OCI-M2 (cell line): ENCODE measurements around the gene CD209.
"Not testable (repeated sequence)": the region's sequence is repeated elsewhere in the genome, so short reads cannot be mapped to it uniquely, and the experiment has no call there.

ENCODE experiments used
- DNase-seq: peaks from one replicate; lab custom pipeline; 2025; ENCODE audit not compliant: unreplicated experiment; lab: John Stamatoyannopoulos, UW

CD209 gene, protein sequence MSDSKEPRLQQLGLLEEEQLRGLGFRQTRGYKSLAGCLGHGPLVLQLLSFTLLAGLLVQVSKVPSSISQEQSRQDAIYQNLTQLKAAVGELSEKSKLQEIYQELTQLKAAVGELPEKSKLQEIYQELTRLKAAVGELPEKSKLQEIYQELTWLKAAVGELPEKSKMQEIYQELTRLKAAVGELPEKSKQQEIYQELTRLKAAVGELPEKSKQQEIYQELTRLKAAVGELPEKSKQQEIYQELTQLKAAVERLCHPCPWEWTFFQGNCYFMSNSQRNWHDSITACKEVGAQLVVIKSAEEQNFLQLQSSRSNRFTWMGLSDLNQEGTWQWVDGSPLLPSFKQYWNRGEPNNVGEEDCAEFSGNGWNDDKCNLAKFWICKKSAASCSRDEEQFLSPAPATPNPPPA

DNA sequence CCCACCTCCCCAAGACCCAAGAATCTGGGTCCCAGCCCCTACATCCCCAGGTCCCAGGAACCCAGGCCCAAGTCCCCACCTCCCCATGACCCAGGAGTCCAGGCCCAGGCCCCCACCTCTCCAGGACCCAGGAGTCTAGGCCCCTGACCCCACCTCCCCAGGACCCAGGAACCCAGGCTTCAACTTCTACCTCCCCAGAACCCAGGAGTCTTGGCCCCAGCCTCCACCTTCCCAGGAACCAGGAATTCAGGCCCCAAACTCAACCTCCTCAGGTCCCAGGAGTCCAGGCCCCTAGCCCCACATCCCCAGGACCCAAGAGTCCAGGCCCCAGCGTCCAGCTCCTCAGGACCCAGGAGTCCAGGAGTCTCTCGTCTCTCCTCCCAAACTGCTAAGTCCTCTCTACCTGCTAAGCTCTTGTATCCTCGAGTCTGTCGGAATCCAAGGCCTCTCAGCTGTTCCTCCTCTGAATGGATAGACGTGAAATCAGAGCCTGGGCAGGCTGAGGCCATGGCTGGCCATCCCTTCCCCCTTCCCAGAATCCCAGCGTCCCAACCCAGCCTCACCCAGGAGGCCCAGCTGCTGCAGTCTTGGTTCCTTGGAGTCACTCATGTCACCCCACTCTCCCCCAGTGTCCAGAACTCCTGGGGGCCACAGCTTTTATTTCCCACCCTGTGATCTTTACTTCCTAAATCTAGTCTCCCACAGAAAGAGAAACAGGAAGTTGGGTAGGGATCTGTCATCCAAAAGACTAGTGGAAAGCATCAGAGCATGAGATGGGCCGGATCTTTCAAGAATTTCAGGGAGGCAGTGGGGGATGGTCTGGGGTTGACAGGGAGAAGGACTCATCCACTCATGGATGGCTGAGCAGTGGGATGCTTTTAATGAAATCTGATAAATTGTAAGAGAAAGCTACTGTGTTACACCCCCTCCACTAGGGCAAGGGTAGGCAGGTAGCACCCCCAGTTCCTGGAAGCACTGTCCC lies at the start of gene CD209:
Gene CD209, minus strand, starts transcription at position 632 of the 982 bp plus-strand sequence. Its CDS starts 23 bp downstream, at position 609.
- no peak for DNase-seq

DNA sequence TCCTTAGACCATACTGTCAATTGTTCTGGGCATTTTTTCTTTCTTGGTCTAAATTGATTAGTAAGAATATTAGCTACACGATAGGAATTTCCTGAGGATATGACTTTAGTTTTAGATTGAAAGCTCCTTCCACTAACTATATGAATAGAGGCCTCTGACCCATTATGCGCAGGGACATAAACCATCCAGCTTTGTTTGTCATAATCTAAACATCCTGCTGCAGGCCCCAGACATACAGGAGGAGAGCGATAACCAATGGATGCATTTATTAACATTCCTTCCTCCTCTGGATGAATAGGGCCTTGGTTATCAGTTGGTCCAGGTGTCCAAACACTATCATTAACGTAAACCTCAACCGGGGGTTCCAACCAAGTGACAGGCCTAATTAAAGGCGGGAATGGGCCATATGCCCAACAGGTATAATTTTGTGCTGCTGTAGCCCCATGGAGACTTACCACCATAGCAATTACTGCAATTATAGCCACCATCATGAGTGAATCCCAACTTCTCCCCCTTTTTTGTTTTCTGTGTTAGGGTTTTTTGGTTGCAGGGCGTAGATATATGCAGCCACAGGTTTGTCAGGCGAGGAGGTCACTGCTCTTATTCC lies 48.3 kb upstream of the CD209 start:
- DNase-seq: no peak

- no peak for DNase-seq
Observed at GRCh38 chr19:7793493-7793892, 46.2 kb upstream of the CD209 start.

- not testable (repeated sequence) for DNase-seq
Observed at GRCh38 chr19:7792701-7793100, 45.4 kb upstream of the CD209 start.

DNA sequence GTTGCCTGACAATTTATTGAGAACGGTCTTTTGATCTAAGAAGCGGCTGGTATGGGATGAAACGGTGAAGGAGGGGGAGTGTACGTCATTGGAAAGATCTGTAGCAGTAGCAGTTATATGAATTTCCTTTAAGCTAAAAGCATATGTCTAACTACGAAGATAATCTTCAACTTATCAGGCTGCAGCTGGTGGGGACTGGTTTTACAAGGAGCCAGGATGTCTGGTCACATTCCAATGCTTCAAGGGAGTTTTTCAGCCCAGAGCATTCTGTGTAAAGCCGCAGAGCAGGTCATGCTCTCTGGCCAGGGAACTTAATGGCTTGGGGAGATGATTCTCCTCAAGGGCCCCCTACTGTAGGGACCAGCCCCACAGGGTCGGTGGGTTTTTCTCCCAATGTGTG lies 44.9 kb upstream of the CD209 start:
- DNase-seq: peak; percentile 68

GRCh38 chr19:7790416-7790815 lies 43.1 kb upstream of the CD209 start:
- no peak for DNase-seq

DNA sequence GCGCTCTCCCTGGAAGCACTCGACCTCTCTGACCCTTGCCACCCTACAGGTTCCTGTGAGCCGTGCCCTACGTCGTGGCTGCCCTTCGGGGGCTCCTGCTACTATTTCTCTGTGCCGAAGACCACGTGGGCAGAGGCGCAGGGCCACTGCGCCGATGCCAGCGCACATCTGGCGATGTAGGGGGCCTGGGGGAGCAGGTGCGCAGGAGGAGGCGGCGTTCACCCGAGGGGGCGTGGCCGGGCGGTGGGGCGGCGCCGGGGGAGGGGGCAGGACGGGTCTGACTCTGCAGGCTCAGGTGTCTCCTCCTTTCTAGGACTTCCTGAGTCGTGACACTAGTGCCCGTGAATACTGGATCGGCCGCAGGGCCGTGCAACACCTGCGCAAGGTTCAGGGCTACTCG lies 42.1 kb upstream of the CD209 start:
- no peak for DNase-seq

DNA sequence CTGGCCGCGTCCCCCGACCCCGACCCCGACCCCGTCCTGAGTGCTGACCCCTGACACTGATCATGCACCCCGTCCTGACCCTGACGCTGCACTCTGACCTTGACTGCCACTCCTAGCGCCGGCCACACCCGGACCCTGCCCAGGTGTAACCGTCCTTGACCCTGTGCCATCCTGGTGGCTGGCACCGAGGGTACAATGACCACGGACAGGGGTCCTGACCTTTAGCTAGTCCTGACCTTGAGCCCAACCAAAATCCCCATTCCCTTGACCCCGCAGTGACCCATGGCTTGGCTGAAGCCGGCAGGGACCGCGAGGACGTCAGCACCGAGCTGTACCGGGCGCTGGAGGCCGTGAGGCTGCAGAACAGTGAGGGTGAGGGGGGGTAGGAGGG lies 41.6 kb upstream of the CD209 start:
- no peak for DNase-seq

DNA sequence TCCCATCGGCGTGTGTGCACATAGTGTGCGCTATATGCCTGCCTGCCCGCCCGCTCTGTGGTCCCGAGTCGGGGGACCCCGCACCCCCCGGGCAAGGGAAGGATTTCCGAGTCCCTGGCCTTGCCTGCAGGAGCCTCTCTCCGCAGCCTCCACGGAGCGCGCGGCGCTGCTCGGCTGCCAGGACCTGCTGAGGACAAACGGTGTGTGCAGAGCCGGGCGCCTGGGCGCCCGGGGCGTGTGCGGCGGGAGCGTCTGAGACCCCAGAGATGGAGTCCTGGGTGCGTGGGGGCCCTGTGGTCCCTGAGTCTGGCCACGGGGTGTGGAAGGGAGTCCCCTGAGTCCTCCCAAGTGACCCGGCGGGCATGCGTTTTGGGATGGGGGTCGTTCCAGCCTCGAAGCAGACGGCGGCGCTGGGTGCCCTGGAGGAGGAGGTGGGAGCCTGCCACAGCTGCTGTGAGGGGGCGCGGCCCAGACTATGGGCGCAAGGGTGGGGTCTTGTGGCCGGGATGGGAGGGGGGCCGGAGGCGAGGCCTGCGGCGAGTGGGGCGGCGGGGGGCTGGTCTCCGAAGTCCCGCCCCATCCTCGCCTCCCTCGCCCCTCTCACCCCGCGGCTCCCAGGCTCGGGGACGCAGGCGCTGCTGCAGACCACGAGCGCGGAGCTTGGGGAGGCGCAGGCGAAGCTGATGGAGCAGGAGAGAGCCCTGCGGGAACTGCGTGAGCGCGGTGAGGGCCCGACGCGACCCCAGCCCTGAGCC lies 41.0 kb upstream of the CD209 start:
- no peak for DNase-seq

DNA sequence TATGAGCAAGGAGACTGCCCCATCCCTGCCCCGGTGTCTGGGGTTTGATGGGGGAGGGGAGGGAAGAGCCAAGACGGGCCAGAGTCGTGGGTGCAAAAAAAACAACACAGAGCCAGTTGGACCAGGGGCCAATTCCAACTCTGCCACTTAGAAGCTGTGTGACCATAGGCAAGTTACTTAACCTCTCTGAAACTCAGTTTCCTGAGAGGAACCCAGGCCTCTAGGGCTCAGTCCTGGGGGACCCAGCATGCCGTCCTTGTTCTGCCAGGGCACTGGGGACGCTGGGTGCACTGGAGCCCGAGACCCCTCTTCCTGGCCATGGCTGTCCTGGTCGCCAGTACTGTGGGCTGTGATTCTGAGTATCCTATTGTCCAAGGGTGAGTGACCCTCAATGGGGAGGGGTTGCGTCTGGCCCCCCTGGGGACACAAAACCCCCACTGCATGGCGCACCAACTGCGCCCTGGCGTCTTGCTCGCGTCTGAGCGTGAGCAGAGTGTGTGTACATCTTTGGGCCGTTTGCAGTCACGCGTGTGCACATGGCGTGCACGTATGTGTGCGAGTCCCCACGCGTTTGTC lies 40.4 kb upstream of the CD209 start:
- no peak for DNase-seq

DNA sequence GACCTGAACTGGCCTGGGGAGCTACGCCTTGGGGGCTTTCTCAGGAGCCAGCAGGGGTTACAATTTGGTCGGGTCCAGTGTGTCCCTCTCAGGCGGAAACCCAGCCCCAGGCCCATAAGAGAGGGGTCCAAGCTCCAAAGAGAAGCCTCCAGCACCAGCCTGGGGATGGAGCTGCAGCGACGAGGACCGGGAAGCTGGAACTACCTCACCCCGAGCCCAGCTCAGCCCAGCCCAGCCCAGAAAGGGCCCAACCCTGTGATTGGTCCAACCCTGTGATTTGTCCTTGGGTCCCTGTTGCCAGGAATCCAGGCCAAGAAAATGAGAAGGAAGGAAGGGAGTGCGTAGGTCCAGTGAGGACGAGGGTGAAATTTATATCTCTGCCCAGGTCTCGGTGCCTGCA lies 39.8 kb upstream of the CD209 start:
- no peak for DNase-seq

- no peak for DNase-seq
Observed at GRCh38 chr19:7784856-7785255, 37.5 kb upstream of the CD209 start.

DNA sequence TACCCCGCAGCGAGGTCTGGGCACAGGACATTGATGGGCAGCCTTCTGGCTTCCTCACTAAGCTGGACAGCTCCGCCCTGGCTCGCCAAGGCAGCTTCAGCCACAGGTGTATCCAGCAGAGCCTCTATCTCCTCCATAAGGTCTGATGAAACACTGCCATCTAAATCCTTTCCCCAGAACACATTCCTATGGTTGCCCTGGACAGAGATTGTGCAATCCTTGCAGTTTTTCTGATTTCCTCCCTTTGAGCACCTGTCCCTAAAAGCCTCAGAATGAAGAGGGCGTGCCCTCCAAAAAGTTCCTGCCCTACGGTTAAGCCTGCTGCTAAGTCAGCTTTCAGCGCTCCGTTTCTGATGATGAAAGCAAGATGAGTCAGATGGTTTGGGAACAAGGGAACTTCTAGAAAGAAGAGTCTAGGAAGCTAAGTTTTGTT lies 36.7 kb upstream of the CD209 start:
- DNase-seq: no peak

GRCh38 chr19:7781157-7781556 lies 33.8 kb upstream of the CD209 start:
- no peak for DNase-seq

GRCh38 chr19:7779631-7780486 lies 32.5 kb upstream of the CD209 start:
- no peak for DNase-seq

DNA sequence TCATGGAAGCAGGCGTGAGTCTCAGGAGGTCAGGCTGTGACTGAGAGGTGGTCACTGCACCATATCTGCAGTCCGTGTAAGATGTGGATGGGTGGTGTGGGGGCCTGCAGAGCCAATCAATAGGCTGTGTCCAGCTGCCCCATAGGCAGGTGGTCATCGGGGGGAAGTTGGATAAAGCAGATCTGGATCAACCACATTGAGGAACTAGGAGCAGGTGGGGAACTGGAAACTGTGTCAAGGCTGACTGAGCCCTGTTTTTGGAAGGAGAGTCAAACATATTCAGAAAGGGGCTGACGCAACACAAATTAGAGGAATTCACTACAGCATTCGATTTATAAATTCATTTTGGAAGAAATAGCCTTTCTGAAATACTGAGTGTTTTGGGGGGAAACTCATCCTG lies 30.7 kb upstream of the CD209 start:
- peak; percentile 10 for DNase-seq

GRCh38 chr19:7775761-7776160 lies 28.4 kb upstream of the CD209 start:
- DNase-seq: no peak

DNA sequence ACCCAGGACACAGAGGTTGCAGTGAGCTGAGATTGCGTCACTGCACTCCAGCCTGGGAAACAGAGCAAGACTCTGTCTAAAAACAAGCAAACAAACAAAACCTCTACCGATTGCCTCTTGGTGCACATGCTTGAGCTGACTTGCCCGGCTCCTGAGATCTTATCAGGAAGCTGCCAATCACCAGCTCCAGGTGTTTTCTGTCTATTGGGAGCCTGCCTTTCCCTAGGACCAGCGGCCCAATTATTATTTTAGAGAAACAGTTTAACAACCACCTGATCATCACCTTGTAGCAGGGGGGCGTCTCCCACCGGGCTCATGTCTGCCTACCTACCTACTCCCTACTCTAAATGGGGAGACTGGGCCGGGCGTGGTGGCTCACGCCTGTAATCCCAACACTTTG lies 26.5 kb upstream of the CD209 start:
- DNase-seq: no peak

- DNase-seq: no peak
Observed at GRCh38 chr19:7772752-7773291, 25.5 kb upstream of the CD209 start.
